ENCODE results near the gene CREB5. TPM values are rescaled to one million over a fixed set of nuclear protein-coding genes. Genes with fewer than 3 reads are reported as not detected.

Gene CREB5
- total RNA-seq, 2 donors from 2014 or later = 0.53 to 2.6 TPM

- Mint-ChIP-seq H3K4me3 (no peak overlapping the region), H3K4me1 (peaks cover 45% of the 10 kb centered on the region)
- peak overlapping the region; percentile 75 for H3K27ac ChIP-seq (ENCODE audit: low read depth, low read length)
These were observed 69.0 kb downstream of the CREB5 start for GRCh38 chr7:28481091-28481926.

GRCh38 chr7:28483112-28483511 is 70.8 kb downstream of the CREB5 start:
- Mint-ChIP-seq H3K36me3 (ENCODE audit: low read depth) (no peaks in the 10 kb centered on the region), H3K9me3 (no peaks in the 10 kb centered on the region), H3K27ac (no peak overlapping the region), H3K4me3 (no peak overlapping the region), H3K4me1 (peaks cover 39% of the 10 kb centered on the region), H3K27me3 (ENCODE audit: insufficient read depth) (no peaks in the 10 kb centered on the region)
- Histone ChIP-seq H3K4me3 (ENCODE audit: low read length) (no peak overlapping the region), H3K27me3 (ENCODE audit: control insufficient read depth, insufficient read depth, low read length, poor library complexity, severe bottlenecking) (no peaks in the 10 kb centered on the region), H3K4me1 (ENCODE audit: control insufficient read depth, insufficient read depth, low read length) (no peaks in the 10 kb centered on the region), H3K36me3 (ENCODE audit: control insufficient read depth, insufficient read depth, low read length) (no peaks in the 10 kb centered on the region), H3K9me3 (ENCODE audit: control insufficient read depth, low read length) (no peaks in the 10 kb centered on the region), H3K27ac (ENCODE audit: low read depth, low read length) (peak overlapping the region; percentile 76), H3K9ac (ENCODE audit: extremely low read depth, low read length, poor library complexity, severe bottlenecking) (no peak overlapping the region)
- TF ChIP-seq CTCF (conservative IDR thresholded peaks at IDR 0.05) = no peak
- whole genome bisulfite sequencing, 2 experiments (ENCODE audit: insufficient coverage in 1 of 2, insufficient read length in 1 of 2) = 37 to 57% methylated on average over 2 to 4 of the region's 4 CpGs
- DNase-seq = no peak

More at GRCh38 chr7:28481091-28481926, 69.0 kb downstream of the CREB5 start:
- Mint-ChIP-seq H3K27ac (no peak overlapping the region), H3K9me3 (no peaks in the 10 kb centered on the region), H3K27me3 (ENCODE audit: insufficient read depth) (peaks cover 3% of the 10 kb centered on the region), H3K36me3 (ENCODE audit: low read depth) (no peaks in the 10 kb centered on the region)
- WGBS, 2 experiments (ENCODE audit: insufficient coverage in 1 of 2, insufficient read length in 1 of 2) = 54 to 70% methylated on average over 6 to 9 of the region's 9 CpGs
- no peaks in the 10 kb centered on the region for H3K36me3 ChIP-seq (ENCODE audit: control insufficient read depth, insufficient read depth, low read length)
- no peak for DNase-seq
- TF ChIP-seq CTCF (conservative IDR thresholded peaks at IDR 0.05) = no peak
- H3K4me3 ChIP-seq (ENCODE audit: low read length) = no peak overlapping the region
- H3K27me3 ChIP-seq (ENCODE audit: control insufficient read depth, insufficient read depth, low read length, poor library complexity, severe bottlenecking) = no peaks in the 10 kb centered on the region
- H3K9me3 ChIP-seq (ENCODE audit: control insufficient read depth, low read length) = no peaks in the 10 kb centered on the region
- H3K9ac ChIP-seq (ENCODE audit: extremely low read depth, low read length, poor library complexity, severe bottlenecking) = no peak overlapping the region
- H3K4me1 ChIP-seq (ENCODE audit: control insufficient read depth, insufficient read depth, low read length) = no peaks in the 10 kb centered on the region

- no peaks in the 10 kb centered on the region for H3K27me3 Mint-ChIP-seq (ENCODE audit: insufficient read depth)
- no peaks in the 10 kb centered on the region for H3K9me3 ChIP-seq (ENCODE audit: control insufficient read depth, low read length)
- H3K27me3 ChIP-seq (ENCODE audit: control insufficient read depth, insufficient read depth, low read length, poor library complexity, severe bottlenecking) = no peaks in the 10 kb centered on the region
- no peak overlapping the region for H3K4me3 Mint-ChIP-seq
- TF ChIP-seq CTCF (conservative IDR thresholded peaks at IDR 0.05) = no peak
- no peak for DNase-seq
- no peaks in the 10 kb centered on the region for H3K9me3 Mint-ChIP-seq
- H3K36me3 Mint-ChIP-seq (ENCODE audit: low read depth) = no peaks in the 10 kb centered on the region
- no peak overlapping the region for H3K27ac ChIP-seq (ENCODE audit: low read depth, low read length)
- no peak overlapping the region for H3K27ac Mint-ChIP-seq
- H3K4me1 Mint-ChIP-seq = peaks cover 30% of the 10 kb centered on the region
- no peak overlapping the region for H3K4me3 ChIP-seq (ENCODE audit: low read length)
- no peaks in the 10 kb centered on the region for H3K36me3 ChIP-seq (ENCODE audit: control insufficient read depth, insufficient read depth, low read length)
- 58 to 84% methylated on average over 1 to 2 of the region's 2 CpGs for whole genome bisulfite sequencing, 2 experiments (ENCODE audit: insufficient coverage in 1 of 2, insufficient read length in 1 of 2)
- no peaks in the 10 kb centered on the region for H3K4me1 ChIP-seq (ENCODE audit: control insufficient read depth, insufficient read depth, low read length)
- no peak overlapping the region for H3K9ac ChIP-seq (ENCODE audit: extremely low read depth, low read length, poor library complexity, severe bottlenecking)
These were observed 71.7 kb downstream of the CREB5 start for GRCh38 chr7:28483908-28484605.
